ENCODE measurements around the gene TRAF4.
"Not testable (repeated sequence)": the region's sequence is repeated elsewhere in the genome, so short reads cannot be mapped to it uniquely, and the experiment has no call there.

TRAF4 gene

DNA sequence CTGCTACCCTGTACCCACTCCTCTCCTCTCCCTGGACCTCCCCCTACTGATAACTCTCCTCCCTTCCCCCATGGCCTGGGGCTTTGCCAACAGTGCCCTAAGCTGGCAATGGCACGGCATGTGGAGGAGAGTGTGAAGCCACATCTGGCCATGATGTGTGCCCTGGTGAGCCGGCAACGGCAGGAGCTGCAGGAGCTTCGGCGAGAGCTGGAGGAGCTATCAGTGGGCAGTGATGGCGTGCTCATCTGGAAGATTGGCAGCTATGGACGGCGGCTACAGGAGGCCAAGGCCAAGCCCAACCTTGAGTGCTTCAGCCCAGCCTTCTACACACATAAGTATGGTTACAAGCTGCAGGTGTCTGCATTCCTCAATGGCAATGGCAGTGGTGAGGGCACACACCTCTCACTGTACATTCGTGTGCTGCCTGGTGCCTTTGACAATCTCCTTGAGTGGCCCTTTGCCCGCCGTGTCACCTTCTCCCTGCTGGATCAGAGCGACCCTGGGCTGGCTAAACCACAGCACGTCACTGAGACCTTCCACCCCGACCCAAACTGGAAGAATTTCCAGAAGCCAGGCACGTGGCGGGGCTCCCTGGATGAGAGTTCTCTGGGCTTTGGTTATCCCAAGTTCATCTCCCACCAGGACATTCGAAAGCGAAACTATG is 5.2 kb downstream of the TRAF4 start:
- no peak for DNase-seq (ENCODE audit: low read depth)

DNA sequence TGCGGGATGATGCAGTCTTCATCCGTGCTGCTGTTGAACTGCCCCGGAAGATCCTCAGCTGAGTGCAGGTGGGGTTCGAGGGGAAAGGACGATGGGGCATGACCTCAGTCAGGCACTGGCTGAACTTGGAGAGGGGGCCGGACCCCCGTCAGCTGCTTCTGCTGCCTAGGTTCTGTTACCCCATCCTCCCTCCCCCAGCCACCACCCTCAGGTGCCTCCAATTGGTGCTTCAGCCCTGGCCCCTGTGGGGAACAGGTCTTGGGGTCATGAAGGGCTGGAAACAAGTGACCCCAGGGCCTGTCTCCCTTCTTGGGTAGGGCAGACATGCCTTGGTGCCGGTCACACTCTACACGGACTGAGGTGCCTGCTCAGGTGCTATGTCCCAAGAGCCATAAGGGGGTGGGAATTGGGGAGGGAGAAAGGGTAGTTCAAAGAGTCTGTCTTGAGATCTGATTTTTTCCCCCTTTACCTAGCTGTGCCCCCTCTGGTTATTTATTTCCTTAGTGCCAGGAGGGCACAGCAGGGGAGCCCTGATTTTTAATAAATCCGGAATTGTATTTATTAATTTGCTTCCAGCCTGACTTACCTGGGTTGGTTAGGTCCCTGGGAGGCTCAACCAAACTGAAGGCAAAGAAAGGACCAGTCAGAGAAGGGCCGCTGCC is 5.8 kb downstream of the TRAF4 start:
- DNase-seq (ENCODE audit: low read depth) = no peak

DNA sequence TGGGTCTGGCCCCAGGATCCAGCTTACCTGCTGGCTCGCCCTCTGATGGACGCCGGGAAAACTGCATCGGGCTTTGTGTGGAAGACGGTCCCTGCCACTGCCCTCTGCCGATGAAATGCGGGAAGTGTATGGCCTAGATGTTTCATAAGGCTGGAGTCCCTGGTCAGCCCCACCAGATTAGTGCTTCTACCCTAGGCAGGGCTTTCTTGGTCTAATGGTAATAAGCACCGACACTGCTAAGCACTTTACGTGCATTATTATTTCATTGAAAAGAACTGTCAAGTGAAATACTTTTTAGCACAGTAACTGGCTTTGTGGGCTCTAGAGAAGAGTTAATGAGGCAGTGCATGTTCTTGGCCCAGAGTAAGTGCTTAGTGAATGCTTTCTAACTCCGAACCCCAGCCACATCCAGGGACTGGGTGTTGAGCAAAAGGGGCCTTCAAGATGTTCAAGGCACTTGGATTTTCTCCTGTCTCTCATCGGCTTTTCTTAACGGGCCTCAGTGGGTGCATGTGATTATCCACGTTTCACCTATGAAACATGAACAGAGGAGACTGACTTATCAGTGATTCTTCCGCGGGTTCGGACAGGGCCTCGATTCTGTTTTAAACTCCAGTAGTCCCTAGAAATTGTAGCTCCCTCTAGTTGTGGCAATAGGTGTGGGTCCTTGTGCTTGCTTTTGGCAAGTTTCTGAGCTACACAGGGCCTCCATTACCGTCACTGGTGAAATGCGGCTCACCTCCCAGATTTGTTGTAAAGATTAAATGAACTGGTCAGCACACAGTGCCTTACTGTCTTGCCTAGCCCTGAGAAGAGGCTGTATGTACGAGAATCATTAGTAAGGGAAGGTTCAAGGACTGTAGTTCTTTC is 6.6 kb downstream of the TRAF4 start:
- DNase-seq (ENCODE audit: low read depth) = peak; percentile 84

DNA sequence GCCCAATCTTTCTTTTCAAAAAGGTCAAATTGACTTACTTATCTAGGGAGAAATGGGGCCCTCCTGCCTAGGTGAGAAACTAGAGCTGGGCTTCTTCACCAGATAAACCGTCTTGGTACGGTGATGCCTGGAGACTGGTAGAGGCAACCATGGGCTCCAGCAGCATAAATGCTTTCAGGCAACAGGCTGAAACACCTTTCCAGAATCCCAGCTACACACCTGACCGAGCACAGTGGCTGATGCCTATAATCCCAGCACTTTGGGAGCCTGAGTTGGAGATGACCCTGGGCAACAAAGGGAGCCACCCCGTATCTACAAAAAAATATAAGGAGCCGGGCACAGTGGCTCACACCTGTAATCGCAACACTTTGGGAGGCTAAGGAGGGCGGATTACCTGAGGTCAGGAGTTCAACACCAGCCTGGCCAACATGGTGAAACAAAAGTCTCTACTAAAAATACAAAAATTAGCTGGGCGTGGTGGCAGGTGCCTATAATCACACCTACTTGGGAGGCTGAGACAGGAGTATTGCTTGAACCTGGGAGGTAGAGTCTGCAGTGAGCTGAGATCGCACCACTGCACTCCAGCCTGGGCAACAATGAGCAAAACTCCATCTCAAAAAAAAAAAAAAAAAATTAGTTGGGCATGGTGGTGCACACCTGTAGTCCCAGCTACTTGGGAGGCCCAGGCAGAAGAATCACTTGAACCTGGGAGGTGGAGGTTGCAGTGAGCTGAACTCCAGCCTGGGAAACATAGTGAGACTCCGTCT is 8.0 kb downstream of the TRAF4 start:
- DNase-seq (ENCODE audit: low read depth) = no peak

DNA sequence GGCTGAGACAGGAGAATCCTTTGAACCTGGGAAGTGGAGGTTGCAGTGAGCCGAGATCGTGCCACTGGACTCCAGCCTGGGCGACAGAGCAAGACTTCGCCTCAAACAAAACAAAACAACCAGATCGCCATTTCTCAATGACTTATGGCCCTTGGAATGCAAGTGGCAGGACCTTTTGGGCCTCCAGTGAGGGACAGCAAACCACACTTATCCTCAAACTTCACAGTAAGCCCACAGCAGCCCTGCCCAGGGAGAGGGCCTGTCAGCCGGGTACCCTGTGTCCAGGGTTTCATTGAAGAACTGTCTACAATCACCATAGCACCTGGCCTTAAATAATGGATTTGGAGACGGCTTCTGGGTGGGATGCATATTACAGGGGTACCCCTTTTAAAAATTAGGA is 11.7 kb downstream of the TRAF4 start:
- no peak for DNase-seq (ENCODE audit: low read depth)

DNA sequence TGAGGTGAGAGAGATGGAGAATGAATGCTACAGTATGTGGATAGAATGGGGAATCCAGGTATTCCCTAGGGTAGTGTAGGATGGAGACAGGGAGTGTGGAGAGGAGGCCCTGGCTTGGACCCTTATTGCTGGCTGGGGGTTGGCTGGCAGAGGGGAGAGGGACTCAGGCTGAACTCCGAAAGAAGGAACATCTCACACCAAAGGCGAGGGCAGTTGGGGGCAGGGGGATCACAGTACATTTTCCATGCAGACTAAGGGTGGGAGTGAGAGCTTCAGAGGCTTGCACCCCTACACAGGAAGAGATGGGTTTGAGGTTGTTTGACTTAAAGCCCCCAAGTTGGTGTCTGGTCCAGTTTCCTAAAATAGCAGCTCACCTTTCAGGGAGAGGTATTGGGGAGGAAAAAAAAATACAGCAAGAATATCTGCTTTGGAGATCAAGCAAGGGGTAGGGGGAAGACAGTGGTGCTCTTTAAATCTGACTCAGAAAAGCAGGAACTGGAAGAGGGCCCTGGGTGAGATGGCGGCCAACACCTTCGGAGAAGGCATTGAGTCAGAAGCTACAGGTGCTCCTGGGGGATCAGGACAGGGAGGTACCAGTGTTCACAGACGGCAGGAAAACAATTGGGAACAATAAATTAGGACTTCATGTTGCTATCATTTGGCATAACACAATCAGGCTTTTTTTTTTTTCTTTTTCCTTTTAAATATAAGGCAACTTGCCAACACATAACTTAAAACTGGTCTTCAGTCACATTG is 12.4 kb downstream of the TRAF4 start:
- no peak for DNase-seq (ENCODE audit: low read depth)

DNA sequence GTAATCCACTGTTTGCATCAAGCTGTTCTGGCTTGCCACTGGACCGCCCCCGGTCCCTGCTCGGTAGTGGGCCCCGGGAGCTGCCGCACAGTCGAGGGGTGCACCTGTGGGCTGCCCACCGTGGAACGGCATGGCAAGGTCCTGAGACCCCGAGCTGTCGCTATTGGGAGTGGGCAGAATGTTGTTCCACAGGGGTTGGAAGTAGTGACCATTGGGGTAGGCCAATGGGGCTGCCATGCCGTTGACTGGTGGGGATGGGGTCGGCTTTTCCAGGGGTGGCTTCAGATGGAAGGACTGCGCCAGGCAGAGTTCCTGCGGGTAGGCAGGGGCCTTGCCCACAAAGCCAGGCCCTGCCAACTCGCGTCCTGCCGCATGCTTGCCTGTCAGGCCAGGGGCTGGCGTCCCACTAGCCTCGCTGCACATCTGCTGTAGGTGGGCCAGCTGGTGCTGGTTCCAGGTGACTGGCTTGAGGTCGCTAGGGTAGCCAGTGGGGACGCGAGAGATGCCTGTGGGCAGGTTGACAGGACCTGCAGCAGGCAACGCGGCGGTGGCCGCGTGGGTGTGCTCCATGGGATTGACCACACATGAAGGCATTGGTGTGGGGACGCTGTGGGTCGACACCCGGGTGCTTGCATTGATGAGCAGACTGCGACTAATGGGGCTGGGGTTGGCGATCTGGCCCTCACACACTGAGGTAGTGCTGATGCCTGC is 14.8 kb downstream of the TRAF4 start:
- no peak for DNase-seq (ENCODE audit: low read depth)

DNA sequence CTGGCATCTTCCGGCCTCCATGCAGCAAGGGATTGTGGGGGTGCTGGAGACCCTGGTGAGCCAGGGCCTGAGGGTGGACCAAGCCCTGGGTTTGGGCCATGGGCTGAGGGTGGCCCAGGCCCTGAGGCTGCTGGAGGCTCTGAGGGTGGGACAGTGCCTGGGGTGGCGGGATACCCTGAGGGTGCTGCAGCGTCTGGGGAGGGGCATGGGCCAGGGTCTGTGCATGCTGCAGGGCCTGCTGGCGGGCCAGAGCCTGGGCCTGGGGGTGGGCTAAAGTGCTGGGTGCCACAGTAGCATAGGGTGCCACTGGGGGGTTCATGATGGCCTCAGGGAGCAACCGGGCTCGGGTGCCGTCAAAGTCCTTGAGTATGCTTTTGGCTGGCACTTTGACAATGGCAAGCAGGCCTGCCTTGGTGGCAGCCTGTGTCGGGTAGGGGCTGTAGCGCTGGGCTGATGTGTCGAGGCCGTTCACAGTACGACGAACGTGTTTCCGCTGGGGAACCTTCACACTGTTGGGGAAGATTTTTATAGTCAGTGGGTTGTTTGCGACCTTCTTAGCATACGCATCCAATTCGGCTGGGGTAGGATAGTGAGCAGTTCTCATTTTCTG is 15.6 kb downstream of the TRAF4 start:
- no peak for DNase-seq (ENCODE audit: low read depth)

DNA sequence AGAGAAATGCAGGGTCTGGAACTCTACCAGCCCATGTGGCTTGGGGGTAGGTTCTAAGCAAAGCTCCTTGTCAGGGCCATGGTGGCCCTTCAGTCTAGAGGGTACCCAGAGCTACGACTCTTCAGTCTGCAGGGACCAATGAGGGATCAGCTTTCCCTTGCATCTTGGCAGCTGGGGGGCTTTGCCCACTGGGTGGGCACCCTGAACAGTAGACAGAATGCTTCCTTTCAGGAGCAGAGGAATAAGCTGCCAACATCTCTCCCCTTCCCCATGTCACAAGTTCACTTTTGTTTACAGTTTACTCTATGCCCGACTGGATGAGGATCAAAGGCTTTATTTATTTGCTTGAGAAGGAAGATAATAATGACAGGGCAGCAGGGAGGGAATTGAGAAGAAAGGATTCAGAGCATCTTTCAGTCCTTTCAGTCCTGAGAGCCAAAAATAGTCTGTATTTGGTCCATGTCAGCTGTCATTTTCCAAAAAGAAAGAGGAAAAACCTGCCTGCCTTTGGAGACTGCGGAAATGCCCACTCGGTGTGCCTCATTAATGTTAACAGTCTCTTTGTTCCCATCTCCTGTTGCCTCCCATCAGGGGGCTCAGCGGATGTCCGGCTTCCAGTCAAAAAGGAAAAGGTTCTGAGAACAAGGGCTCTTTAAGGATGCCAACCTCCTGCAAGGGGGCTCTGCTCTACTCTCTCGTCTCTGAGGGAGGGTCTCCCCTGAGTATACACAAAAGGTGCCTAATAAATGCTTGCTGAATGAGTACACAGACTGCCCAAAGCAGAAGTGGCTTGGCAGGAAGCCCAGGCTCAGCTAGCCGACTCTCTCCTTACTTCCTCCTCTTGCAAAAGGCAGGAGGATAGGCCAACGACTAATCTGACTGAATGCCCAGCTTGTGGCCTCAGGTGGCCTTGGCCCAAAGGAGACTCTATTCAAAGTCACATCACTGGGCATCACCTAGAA is 17.1 kb downstream of the TRAF4 start:
- no peak for DNase-seq (ENCODE audit: low read depth)

DNA sequence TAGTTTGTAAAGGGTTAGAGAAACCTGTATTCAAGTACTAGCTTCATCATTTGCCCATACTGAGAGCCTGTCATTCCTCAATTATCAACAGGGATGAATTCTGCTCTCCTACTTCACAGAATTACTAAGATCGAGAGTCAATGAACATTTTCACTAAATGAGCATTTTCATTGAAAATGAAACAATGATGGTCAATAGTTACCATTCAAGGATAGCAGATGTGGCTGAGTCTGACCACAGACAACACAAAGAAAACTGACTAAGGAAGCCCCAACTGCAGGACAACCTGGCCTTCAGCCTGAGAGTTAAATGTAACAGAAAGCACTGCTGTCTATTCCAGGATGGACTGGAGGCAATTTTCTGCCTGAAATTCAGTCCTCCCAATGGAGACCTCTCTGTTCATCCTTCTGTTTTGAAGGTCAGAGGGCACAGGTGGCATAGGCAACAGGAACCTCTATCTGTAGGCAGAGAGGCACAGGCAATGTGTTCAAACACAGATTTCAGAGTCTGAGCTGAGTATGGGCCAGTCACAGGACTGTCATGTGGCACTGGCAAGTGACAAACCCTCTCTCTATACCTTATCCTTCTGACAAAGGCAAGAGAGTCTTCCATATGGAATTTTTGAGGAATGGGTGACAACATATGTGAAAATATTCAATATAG is 19.5 kb downstream of the TRAF4 start:
- no peak for DNase-seq (ENCODE audit: low read depth)

DNA sequence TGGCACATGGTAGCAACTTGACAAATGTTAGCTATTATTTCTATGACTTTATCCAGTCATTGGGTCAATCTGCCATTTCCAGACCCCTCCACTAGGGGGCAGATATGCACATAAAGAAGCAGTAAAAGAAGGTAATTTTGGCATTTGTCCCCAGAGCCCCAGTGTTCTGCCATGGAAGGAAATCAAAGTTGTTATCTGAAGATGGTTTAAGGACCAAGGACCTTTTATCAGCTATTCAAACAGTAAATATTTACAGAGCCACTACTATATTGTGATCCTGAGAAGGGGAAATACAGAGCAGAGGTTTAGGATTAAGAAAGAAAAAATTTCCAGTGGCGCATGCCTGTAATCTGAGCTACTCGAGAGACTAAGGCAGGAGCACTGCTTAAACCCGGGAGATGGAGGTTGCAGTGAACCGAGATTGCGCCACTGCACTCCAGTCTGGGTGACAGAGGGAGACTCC is 20.0 kb downstream of the TRAF4 start:
- peak; percentile 69 for DNase-seq (ENCODE audit: low read depth)

DNA sequence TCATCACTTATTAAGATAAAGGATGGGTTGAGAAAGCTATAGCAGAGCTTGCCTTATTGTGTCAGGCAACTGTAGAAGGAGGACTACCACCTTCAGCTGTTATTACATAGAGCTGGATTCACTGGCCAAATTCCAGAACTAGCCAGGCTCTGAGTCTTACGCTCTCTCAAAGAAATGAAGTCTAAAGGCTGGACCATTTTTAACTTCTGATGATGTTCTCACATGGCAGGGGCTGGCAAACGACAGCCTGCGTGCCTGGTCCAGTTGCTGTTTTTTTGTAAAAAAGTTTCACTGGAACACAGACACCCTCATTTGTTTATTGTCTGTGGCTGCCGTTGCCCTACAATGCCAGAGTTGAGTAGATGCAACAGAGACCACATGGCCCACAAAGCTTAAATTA is 21.2 kb downstream of the TRAF4 start:
- DNase-seq (ENCODE audit: low read depth) = no peak

DNA sequence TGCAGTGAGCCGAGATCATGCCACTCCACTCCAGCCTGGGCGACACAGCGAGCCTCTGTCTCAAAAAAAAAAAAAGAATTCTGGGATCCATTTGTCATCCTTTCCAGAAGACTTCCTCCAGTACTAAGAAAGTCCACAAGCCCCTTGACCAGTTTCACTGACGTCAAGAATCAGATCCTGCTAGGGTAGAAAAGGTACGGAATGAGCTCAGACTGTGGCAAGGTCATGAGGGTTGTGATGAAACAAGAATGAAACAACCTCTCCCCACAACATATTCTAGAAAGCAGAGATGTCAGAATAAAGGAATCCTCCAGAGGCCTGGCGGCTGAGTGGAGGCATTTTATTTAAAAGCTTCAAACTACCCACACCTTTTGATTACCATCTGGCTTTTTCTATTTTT is 29.9 kb downstream of the TRAF4 start:
- DNase-seq (ENCODE audit: low read depth) = no peak

DNA sequence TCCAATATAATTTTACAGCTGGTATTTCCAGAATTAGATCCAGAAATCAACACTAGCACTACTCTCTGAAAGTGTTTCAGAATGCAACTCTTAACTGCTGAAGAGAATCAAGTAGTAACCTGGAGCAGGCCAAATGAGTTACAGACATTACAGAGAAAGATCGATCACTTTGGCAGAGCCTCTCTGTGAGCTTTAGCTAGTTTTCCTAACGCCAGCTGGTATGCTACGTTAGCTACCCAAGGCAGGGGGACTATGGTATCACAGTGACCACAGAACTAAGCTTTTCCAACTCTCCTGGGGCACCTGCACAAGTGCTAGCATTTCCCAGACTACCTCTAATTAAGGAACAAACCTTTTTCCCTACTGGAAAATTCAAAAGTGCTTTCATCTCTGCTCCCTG is 30.4 kb downstream of the TRAF4 start:
- DNase-seq (ENCODE audit: low read depth) = no peak

DNA sequence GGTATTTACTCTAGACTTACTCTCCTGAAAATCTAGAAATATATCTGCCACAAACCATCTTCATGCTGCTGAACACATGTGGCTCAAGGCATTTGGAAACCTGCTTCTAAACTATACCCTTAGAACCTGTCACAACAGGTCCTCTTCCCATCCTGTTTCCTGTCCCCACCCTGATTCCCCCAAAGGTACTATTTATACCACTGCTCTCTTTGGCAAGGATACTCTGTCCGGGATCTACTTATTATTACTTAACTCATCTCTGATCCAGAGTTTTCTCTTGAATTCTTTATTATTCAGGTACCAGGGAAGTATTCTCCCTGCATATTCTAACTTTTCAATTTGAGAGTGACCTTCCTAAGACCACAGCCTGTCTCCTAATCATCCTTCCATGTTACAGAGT is 33.4 kb downstream of the TRAF4 start:
- DNase-seq (ENCODE audit: low read depth) = no peak

DNA sequence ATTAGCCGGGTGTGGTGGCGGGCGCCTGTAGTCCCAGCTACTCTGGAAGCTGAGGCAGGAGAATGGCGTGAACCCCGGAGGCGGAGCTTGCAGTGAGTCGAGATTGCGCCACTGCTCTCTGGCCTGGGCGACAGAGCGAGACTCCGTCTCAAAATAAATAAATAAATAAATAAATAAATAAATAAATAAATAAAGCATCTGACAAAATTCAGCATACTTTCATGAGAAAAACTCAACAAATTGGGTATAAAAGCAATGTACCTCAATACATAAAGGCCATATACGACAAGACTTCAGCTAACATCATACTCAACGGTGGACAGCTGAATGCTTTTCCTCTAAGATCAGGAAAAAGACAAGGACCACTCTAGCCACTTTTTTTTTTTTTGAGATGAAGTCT is 35.8 kb downstream of the TRAF4 start:
- not testable (repeated sequence) for DNase-seq (ENCODE audit: low read depth)

DNA sequence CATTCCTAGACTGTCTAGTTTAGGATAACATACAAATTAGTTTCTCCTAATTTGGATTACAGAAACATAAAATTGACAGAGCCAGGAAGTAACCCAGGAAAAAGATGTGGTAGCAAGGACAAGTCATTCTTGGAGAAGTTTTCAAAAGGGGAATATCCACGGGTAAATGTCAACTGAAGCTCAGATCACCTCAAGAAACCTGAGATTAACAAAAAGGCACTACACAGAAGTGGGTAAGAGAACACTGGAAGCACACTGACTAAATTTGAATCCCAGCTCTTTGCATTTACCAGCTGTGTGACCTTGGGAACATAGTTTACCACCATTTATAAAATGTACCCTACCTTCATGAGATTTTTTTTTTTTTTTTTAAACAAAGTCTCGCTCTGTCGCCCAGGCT is 39.4 kb downstream of the TRAF4 start:
- DNase-seq (ENCODE audit: low read depth) = no peak

DNA sequence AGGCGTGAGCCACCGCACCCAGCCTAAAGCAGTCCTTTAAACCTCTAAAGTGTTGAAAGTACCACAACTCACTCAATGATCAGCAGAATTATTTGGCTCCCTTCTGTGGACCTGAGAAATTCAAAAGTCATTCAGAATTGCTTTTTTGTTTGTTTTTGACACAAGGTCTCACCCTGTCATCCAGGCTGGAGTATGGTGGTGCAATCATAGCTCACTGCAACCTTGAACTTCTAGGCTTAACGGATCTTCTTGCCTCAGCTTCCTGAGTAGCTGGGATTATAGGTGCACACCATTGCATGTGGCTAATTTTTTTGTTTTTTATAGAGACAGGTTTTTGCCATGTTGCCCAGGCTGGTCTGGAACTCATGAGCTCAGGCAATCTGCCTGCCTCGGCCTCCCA is 44.3 kb downstream of the TRAF4 start:
- no peak for DNase-seq (ENCODE audit: low read depth)

Measured in T follicular helper cell (primary cell).